ENCODE data around the gene NEK6. TPM values are rescaled to one million over a fixed set of nuclear protein-coding genes. Genes with fewer than 3 reads are reported as not detected.

The NEK6 gene
- total and polyA plus RNA-seq, 9 of the 15 experiments (the other 6 are each of a cell fraction or from before 2014, with no cell fraction given), result 3.1 to 19.0 (median 8.4) TPM

DNA sequence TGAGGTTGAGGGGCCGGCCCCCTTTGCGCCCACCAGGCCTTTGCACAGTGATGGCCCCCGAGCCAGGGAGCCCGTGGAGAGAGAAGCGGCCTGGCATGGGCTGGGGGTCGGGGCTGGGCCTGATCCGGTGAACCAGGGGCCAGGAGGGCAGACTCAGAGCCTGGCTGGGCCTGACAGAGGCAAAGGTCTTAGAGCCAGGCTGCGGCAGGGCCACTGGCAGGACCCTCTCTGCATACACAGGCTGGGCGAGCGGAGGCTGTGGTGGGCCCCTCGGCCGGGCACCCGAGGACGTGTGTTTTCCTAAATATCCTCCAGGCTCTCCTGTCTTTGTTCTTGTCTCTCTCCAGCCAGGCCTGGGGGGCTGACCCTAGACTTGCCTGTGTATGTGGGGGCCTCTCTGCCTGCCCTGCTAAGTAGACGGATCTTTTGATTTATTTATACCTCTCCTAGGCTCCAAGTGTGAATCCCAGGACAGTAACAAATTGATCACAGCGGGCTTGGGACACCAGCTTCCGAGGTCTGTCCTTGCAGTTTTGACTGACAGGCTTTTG, 933 bp downstream of the NEK6 start (continued):
- TF ChIP-seq CTCFL (IDR thresholded peaks at IDR 0.05; ENCODE audit: borderline replicate concordance, insufficient read depth, low read depth, low read length, poor library complexity, severe bottlenecking), result no peak
- no peak for TF ChIP-seq SAFB2 (IDR thresholded peaks at IDR 0.05; ENCODE audit: borderline replicate concordance, low read depth, low read length, severe bottlenecking)
- TF ChIP-seq, protein P1, sequence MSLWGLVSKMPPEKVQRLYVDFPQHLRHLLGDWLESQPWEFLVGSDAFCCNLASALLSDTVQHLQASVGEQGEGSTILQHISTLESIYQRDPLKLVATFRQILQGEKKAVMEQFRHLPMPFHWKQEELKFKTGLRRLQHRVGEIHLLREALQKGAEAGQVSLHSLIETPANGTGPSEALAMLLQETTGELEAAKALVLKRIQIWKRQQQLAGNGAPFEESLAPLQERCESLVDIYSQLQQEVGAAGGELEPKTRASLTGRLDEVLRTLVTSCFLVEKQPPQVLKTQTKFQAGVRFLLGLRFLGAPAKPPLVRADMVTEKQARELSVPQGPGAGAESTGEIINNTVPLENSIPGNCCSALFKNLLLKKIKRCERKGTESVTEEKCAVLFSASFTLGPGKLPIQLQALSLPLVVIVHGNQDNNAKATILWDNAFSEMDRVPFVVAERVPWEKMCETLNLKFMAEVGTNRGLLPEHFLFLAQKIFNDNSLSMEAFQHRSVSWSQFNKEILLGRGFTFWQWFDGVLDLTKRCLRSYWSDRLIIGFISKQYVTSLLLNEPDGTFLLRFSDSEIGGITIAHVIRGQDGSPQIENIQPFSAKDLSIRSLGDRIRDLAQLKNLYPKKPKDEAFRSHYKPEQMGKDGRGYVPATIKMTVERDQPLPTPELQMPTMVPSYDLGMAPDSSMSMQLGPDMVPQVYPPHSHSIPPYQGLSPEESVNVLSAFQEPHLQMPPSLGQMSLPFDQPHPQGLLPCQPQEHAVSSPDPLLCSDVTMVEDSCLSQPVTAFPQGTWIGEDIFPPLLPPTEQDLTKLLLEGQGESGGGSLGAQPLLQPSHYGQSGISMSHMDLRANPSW (CRISPR knock-in tag; IDR thresholded peaks at IDR 0.05), result no peak
- TF ChIP-seq HNRNPLL (IDR thresholded peaks at IDR 0.05; ENCODE audit: low read depth, low read length, poor library complexity, severe bottlenecking), result no peak
- TF ChIP-seq ZNF143 (CRISPR knock-in tag; IDR thresholded peaks at IDR 0.05), result no peak

All from K562 (cell line).